GM13977 (cell line): Measurements from ENCODE around the gene SPATA33.
"Not testable (repeated sequence)": the region's sequence is repeated elsewhere in the genome, so short reads cannot be mapped to it uniquely, and the experiment has no call there.

Experiments used
- DNase-seq: peaks from one replicate; pipeline ENCODE4 v3.0.0; 2012; ENCODE audit warnings: low spot score
- in situ Hi-C: fragments of 300-500 bp; cut with MboI; formaldehyde crosslinking; loops from one replicate; pipeline ENCODE4 v1.12.0; 2022; ENCODE audit warnings: low sequenced_read_pairs, low pct_unique_long_range_greater_than_20kb, mixed read lengths, inconsistent platforms; ENCODE audit not compliant: unreplicated experiment
- TF ChIP-seq, protein P1 (sequence below): IDR thresholded peaks from 2 replicates; pipeline ENCODE4 v1.5.1; 2012; ENCODE audit warnings: mild to moderate bottlenecking, control low read depth; ENCODE audit not compliant: insufficient read depth; ENCODE audit errors: extremely low read depth, missing control alignments

Gene SPATA33

DNA sequence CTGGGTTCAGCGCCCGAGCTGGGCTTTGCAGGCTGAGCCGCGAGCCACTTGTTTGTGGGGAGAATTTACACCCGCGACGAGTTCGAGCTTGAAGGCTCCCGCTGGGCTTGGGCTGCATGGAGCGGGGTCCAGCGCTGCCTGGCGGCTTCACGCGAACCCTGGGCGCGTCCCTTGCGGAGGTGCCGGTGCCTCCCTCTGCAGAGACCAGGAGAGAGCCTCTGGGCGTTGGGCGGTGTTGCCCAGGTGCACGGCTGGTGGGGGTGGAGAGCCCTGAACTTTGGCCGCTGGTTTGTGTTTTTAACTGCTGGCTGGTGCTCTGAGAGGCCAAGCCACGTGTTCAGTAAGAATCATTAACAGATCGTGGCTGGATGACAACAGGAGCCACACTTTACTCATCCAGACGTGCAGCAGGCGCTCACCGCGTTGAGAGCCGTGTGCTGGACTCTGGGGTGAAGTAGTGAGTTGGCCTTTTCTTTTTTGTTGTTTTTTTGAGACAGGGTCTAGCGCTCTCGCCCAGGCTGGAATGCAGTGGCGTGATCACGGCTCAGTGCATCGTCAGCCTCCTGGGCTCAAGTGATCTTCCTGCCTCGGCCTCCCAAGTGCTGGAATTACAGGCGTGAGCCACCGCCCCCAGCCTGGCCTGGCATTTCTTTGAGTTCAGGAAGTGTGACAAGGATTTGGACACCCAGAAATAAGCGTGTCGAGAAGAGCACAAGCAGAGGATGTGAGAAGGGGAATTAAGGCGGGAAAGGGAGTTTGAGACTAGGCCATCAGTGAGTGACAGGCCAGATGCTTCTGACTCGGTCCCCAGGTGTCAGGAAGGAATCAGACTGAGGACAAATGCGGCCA, 29.7 kb downstream of the SPATA33 start:
- DNase-seq = peak; percentile 70
- in situ Hi-C loops = no loop called here

DNA sequence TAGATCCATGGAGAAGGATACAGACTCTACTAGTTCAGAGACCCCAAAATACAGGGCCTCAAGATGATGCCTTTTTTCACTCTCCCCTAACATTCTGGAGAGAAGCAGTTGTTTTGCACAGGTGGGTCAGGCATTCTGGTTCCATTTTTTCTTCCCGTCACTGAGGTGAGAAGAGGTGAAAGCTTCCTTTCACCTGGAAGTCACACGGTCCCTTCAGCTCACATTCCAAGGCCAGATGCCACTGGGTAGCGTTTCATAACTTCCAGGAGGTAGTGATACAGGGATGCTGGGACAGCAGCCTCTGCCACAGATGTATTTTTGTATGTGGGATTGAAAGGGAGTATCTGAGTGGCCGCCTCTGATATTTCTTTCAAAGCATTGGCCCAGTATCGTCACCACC, 30.8 kb downstream of the SPATA33 start:
- DNase-seq = no peak
- TF ChIP-seq, protein P1, sequence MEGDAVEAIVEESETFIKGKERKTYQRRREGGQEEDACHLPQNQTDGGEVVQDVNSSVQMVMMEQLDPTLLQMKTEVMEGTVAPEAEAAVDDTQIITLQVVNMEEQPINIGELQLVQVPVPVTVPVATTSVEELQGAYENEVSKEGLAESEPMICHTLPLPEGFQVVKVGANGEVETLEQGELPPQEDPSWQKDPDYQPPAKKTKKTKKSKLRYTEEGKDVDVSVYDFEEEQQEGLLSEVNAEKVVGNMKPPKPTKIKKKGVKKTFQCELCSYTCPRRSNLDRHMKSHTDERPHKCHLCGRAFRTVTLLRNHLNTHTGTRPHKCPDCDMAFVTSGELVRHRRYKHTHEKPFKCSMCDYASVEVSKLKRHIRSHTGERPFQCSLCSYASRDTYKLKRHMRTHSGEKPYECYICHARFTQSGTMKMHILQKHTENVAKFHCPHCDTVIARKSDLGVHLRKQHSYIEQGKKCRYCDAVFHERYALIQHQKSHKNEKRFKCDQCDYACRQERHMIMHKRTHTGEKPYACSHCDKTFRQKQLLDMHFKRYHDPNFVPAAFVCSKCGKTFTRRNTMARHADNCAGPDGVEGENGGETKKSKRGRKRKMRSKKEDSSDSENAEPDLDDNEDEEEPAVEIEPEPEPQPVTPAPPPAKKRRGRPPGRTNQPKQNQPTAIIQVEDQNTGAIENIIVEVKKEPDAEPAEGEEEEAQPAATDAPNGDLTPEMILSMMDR = no peak
- in situ Hi-C loops = no loop called here

More for the DNA sequence above, 29.7 kb downstream of the SPATA33 start:
- TF ChIP-seq, protein P1 = no peak

DNA sequence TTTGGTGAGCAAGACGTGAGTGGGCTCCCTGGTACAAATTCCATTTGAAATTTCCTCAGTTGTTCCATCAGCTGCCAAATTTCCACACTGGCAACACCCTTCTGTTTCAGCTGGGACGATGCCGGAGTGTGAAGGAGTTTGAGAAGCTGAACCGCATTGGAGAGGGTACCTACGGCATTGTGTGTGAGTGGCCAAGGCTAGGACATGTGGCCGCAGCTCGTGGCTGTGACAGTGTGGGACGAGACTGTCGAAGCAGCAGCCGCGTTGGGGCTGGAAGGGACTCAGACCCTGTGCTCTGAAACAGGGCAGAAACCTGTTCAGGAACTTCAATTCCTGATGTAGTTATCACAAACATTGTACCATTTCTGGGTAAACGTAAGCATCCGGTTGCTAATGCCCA, 31.5 kb downstream of the SPATA33 start:
- in situ Hi-C loops = no loop called here
- TF ChIP-seq, protein P1 = no peak
- DNase-seq = no peak

DNA sequence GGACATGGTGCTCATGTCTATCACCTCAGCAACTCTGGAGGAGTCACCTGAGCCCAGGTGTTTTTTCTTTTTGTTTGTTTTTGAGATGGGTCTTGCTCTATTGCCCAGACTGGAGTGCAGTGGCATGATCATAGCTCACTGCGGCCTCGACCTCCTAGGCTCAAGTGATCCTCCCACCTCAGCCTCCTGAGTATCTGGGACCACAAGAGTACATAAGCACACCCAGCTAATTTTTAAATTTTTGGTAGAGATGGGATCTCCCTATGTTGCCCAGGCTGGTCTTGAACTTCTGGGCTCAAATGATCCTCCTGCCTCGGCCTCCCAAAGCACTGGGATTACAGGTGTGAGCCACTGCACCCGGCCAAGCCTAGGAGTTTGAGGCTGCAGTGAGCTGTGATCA, 32.0 kb downstream of the SPATA33 start:
- in situ Hi-C loops, DNase-seq: not testable (repeated sequence)

DNA sequence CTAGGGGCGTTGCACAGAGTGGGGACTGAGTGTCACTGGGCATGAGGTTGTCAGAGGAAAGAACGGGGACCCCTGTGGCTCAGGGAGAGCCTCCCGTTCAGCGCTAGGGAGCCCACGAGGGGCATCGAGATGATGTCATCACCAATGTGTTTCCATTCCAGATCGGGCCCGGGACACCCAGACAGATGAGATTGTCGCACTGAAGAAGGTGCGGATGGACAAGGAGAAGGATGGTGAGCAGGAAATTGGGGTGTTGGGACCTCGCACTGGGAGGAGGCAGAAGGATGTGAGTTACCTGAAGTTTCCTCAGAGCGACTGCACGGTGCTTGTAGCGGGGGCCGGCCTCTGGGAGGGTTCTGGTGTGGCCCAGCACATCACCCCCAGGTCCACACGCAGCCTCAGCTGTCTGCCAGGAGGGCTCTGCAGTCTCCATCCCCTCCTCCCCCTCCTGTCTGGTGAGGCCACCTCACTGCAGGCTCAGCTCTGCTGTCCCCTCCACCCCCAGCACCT, 32.8 kb downstream of the SPATA33 start:
- in situ Hi-C loops = no loop called here
- TF ChIP-seq, protein P1 = no peak
- no peak for DNase-seq

DNA sequence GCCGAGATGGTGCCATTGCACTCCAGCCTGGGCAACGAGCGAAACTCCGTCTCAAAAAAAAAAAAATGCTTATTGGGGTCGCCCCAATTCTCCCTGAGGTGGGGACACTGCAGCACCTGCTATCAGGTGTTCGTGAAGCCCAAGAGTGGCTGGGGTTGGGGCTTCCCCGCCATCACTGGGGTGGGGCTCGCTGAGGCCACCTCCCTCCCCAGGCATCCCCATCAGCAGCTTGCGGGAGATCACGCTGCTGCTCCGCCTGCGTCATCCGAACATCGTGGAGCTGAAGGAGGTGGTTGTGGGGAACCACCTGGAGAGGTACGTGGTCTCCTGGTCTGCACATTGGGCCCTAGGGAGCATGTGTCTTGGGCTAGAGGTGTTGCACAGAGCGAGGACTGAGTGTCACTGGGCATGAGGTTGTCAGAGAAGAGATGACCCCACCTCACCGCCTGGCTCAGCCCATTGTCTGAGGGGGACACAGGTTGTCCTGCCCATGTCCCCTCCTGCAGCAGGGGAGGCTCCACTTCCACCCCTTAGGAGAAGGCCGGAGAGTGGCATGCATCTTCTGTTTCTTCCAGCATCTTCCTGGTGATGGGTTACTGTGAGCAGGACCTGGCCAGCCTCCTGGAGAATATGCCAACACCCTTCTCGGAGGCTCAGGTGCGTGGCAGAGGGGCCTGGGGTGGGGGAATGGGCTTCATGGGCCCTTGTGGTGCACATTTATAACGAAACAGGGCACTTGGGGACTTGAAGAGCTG, 33.8 kb downstream of the SPATA33 start:
- TF ChIP-seq, protein P1 = no peak
- in situ Hi-C loops = no loop called here
- DNase-seq = no peak
